SK-N-SH (cell line): Measurements from ENCODE around the gene FLOT1. TPM values are rescaled to one million over a fixed set of nuclear protein-coding genes. Genes with fewer than 3 reads are reported as not detected.

Experiments used
- CTCF ChIA-PET: fragments of 300-600, 350-600 bp; formaldehyde crosslinking; extraction: SDS; loops from one replicate; lab custom pipeline; 2021; lab: Yijun Ruan, JAX
- POLR2A ChIA-PET: fragments of 350-600 bp; sonication (Branson Sonifier 250); formaldehyde crosslinking; extraction: SDS; loops from one replicate; lab custom pipeline; 2020; ENCODE audit warnings: antibody characterized with exemption, inconsistent platforms; lab: Yijun Ruan, JAX
- DNase-seq: peaks from one replicate; pipeline ENCODE4 v3.0.0; 2012
- H2AFZ ChIP-seq: fragments of 200-600 bp; sonication (generic); 2 replicates; pipeline ENCODE4 v1.8.1; 2016; ENCODE audit warnings: antibody characterized with exemption, mild to moderate bottlenecking, low read depth
- H3F3A ChIP-seq: fragments of 200-600 bp; sonication (generic); replicated peaks from 2 replicates; pipeline ENCODE3; 2016; ENCODE audit warnings: antibody characterized with exemption, mild to moderate bottlenecking; ENCODE audit not compliant: insufficient read depth
- H3K27ac ChIP-seq, 2 experiments: fragments of 200-500 bp in 1 of 2; fragments of 200-600 bp in 1 of 2; sonication (Bioruptor generic) in 1 of 2; sonication (generic), shearing (Covaris generic) in 1 of 2; 2 replicates each; pipeline versions ENCODE4 v1.5.1 to v1.6.1; 2014 to 2016; ENCODE audit warnings: low read depth in 2 of 2, inconsistent platforms in 1 of 2, low read length in 1 of 2, mild to moderate bottlenecking in 1 of 2, mixed read lengths in 1 of 2
- H3K27me3 ChIP-seq: fragments of 200-600 bp; sonication (generic), shearing (Covaris generic); 2 replicates; pipeline ENCODE4 v1.6.1; 2016; ENCODE audit warnings: mixed run types; ENCODE audit not compliant: insufficient read depth
- H3K36me3 ChIP-seq, 2 experiments: fragments of 200-500 bp in 1 of 2; fragments of 200-600 bp in 1 of 2; sonication (Bioruptor generic) in 1 of 2; sonication (generic) in 1 of 2; replicated peaks in 1 of 2; 2 replicates each; pipeline versions ENCODE3 to v1.5.1; 2014 to 2016; ENCODE audit warnings: low read length in 1 of 2, mild to moderate bottlenecking in 1 of 2; ENCODE audit not compliant: insufficient read depth in 2 of 2, control insufficient read depth in 1 of 2
- H3K4me1 ChIP-seq, 2 experiments: fragments of 200-500 bp in 1 of 2; fragments of 200-600 bp in 1 of 2; sonication (Bioruptor generic) in 1 of 2; sonication (generic), shearing (Covaris generic) in 1 of 2; 2 replicates each; pipeline versions ENCODE4 v1.5.1 to v1.6.1; 2014 to 2016; ENCODE audit warnings: low read depth in 1 of 2, low read length in 1 of 2, mixed run types in 1 of 2; ENCODE audit not compliant: insufficient read depth in 2 of 2, control insufficient read depth in 1 of 2
- H3K4me2 ChIP-seq: fragments of 200-600 bp; sonication (generic), shearing (Covaris generic); 2 replicates; pipeline ENCODE4 v1.6.1; 2017; ENCODE audit warnings: mixed run types
- H3K4me3 ChIP-seq, 2 experiments: fragments of 200-500 bp in 1 of 2; fragments of 200-600 bp in 1 of 2; sonication (Bioruptor generic) in 1 of 2; sonication (generic), shearing (Covaris generic) in 1 of 2; 2 replicates each; pipeline versions ENCODE4 v1.5.1 to v1.8.1; 2014 to 2016; ENCODE audit warnings: low read depth in 2 of 2, inconsistent platforms in 1 of 2, low read length in 1 of 2, mild to moderate bottlenecking in 1 of 2, mixed read lengths in 1 of 2, moderate library complexity in 1 of 2
- H3K79me2 ChIP-seq: fragments of 200-600 bp; sonication (generic); 2 replicates; pipeline ENCODE4 v1.8.1; 2017; ENCODE audit warnings: mild to moderate bottlenecking; ENCODE audit not compliant: insufficient read depth
- H3K9ac ChIP-seq: fragments of 200-600 bp; sonication (generic); 2 replicates; pipeline ENCODE4 v1.6.1; 2017; ENCODE audit warnings: mixed run types
- H3K9me2 ChIP-seq: fragments of 200-600 bp; sonication (generic); 2 replicates; pipeline ENCODE4 v1.6.1; 2017; ENCODE audit warnings: mixed run types
- H3K9me3 ChIP-seq: fragments of 200-600 bp; sonication (generic); 2 replicates; pipeline ENCODE4 v1.6.1; 2017; ENCODE audit warnings: mixed run types, mild to moderate bottlenecking, moderate library complexity
- H4K20me1 ChIP-seq: fragments of 200-600 bp; sonication (generic); 2 replicates; pipeline ENCODE4 v1.6.1; 2017; ENCODE audit warnings: mild to moderate bottlenecking, mixed run types; ENCODE audit not compliant: insufficient read depth
- EZH2phosphoT487 ChIP-seq: fragments of 200-600 bp; sonication (generic); IDR thresholded peaks from 2 replicates; pipeline ENCODE4 v1.6.1; 2017; ENCODE audit warnings: low read depth, mixed run types, mild to moderate bottlenecking, antibody characterized with exemption, moderate library complexity, borderline replicate concordance
- REST ChIP-seq: IDR thresholded peaks from 2 replicates; pipeline ENCODE4 v1.6.1; 2012; ENCODE audit warnings: mild to moderate bottlenecking, low read depth, low read length, moderate library complexity
- RXRA ChIP-seq: IDR thresholded peaks from 2 replicates; pipeline ENCODE4 v1.4.0; 2012; ENCODE audit warnings: low read depth, mild to moderate bottlenecking, borderline replicate concordance
- SIN3A ChIP-seq: IDR thresholded peaks from 2 replicates; pipeline ENCODE4 v1.6.1; 2012; ENCODE audit warnings: low read depth, mild to moderate bottlenecking, low read length, moderate library complexity, borderline replicate concordance
- TEAD4 ChIP-seq: IDR thresholded peaks from 2 replicates; pipeline ENCODE4 v1.4.0; 2012; ENCODE audit warnings: mild to moderate bottlenecking, borderline replicate concordance; ENCODE audit not compliant: insufficient read depth
- ZBTB33 ChIP-seq: IDR thresholded peaks from 2 replicates; pipeline ENCODE4 v1.4.0; 2012; ENCODE audit warnings: low read depth, borderline replicate concordance
- WGBS: methylation state at CpG from one replicate; pipeline ENCODE4 v1.1.6; 2017; ENCODE audit warnings: low lambda C conversion rate; 5-methylcytosine and 5-hydroxymethylcytosine counted together
- polyA plus RNA-seq, 3 experiments: library from polyadenylated mRNA; depleted of rRNA; stranded (reverse); fragments of >200 nt; gene quantifications; 2 replicates each; pipeline ENCODE4 v1.2.3, GENCODE V29; 2012

The FLOT1 gene
- polyA plus RNA-seq, 1 of the 3 experiments (the other 2 are of a cell fraction), result 462 TPM

GRCh38 chr6:30776390-30777154 lies 34.1 kb upstream of the FLOT1 start:
- TF ChIP-seq TEAD4 (no peak), RXRA (no peak), EZH2phosphoT487 (no peak), SIN3A (no peak), REST (no peak)
- TF ChIP-seq, all 33 proteins: peak for 0
- Histone ChIP-seq H3K9me3 (no peaks in the 10 kb centered on the region), H3K4me3 (no peak overlapping the region), H3K4me2 (no peak overlapping the region), H3K4me1 (peaks cover 30 to 39% of the 10 kb centered on the region in 2 experiments; a peak in 3 of 4 replicates), H3F3A (peaks cover 12% of the 10 kb centered on the region), H3K36me3 (no peaks in the 10 kb centered on the region), H3K27ac (no peak overlapping the region), H2AFZ (no peak overlapping the region), H3K9ac (no peak overlapping the region), H3K9me2 (no peaks in the 10 kb centered on the region), H4K20me1 (no peaks in the 10 kb centered on the region), H3K27me3 (no peaks in the 10 kb centered on the region), H3K79me2 (no peaks in the 10 kb centered on the region)
- ChIA-PET CTCF (interaction anchor here (0.7 to 1.7 kb wide), 7 partner anchors 10 to 164 kb away, joined by 3 to 10 read pairs (median 4); no protein-coding TSS in a partner anchor), POLR2A (no interaction called here)
- no peak for DNase-seq
- 97% methylated on average over 5 of the region's 5 CpGs for WGBS

- Histone ChIP-seq H3K4me2 (no peak overlapping the region), H3K27me3 (no peaks in the 10 kb centered on the region), H4K20me1 (no peaks in the 10 kb centered on the region), H3K27ac (no peak overlapping the region), H3K9me2 (no peaks in the 10 kb centered on the region), H3K4me1 (peaks cover 22 to 30% of the 10 kb centered on the region in 2 experiments), H3K9ac (no peak overlapping the region), H3K4me3 (no peak overlapping the region), H3K79me2 (no peaks in the 10 kb centered on the region), H2AFZ (no peak overlapping the region), H3K36me3 (no peaks in the 10 kb centered on the region)
- 80% methylated on average over 2 of the region's 2 CpGs for WGBS
- CTCF ChIA-PET, result interaction anchor here (0.8 to 1.7 kb wide), 2 partner anchors 29 to 37 kb away, joined by 3 to 4 read pairs; no protein-coding TSS in a partner anchor
- no peak for TF ChIP-seq ZBTB33
- TF ChIP-seq, all 33 proteins: peak for 0
- DNase-seq, result no peak
- POLR2A ChIA-PET, result no interaction called here
- no peaks in the 10 kb centered on the region for H3K9me3 ChIP-seq
- H3F3A ChIP-seq, result peaks cover 9% of the 10 kb centered on the region
Measured at GRCh38 chr6:30775104-30775503, 32.6 kb upstream of the FLOT1 start.
